GM21576 (cell line): ENCODE data around the gene PRLH.

Experiments used
- ATAC-seq: cut with Tn5 transposase; IDR thresholded peaks from one replicate; pipeline ENCODE4 v1.9.1; 2021; ENCODE audit warnings: mild to moderate bottlenecking, moderate library complexity; ENCODE audit not compliant: unreplicated experiment

The PRLH gene

DNA sequence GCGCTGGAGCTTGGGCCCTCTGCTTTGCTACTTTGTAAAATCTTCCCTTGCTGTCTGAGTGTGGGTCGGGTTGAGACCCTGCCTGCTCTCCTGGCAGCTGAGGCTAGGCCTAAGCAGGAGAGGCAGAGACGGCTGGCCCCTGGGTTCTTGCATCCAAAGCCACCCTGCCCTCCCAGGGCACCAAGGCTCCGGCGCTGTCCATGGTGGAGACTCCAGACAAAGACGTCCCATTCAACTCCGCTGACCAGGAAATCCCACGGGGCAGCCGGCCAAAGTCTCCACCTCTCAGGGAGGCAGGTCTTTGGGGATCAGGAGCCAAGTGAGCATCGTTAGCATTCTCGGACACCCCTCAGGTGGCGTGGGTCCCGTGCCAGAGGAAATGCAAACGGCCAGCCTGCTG lies 2.6 kb upstream of the PRLH start:
- ATAC-seq = no peak

DNA sequence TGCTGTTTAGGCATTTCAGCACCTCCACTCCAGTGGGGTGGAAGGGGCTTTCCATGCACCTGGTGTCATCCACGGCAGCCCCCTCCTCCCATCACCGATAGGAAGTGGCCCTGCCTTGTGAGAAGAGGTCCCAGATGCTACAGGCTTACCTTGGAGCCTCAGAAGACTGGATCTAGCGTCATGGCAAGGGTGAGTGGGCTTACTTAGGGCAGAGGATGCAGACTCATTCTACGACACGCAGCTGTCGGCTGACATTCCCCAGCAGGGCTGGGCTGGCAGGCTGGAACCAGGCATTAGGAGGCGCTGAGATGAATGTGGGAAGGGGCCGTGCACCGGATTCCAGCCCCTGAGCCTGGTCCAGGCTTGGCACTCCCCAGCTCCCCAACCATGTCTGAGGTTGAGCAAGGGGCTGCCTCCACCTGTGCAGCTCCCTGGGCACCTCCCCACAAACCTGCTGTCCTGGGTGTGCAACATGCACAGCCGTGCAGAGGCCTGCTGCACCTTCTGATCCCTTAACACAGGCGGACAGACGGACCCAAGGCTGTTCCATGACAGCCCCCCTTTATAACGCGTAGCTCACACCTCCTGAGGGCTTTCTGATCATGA lies 1.7 kb upstream of the PRLH start:
- no peak for ATAC-seq

DNA sequence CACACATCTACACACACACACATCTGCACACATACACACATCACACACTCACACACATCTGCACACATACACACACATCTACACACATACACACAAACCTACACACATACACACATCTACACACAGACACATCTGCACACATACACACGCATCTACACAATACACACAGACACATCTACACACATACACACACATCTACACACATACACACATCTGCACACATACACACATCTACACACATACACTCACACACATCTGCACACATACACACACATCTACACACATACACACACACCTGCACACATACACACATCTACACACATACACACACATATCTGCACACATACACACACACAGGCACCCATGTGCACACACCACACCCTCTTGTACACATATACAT lies 400 bp upstream of the PRLH start:
- ATAC-seq = no peak

DNA sequence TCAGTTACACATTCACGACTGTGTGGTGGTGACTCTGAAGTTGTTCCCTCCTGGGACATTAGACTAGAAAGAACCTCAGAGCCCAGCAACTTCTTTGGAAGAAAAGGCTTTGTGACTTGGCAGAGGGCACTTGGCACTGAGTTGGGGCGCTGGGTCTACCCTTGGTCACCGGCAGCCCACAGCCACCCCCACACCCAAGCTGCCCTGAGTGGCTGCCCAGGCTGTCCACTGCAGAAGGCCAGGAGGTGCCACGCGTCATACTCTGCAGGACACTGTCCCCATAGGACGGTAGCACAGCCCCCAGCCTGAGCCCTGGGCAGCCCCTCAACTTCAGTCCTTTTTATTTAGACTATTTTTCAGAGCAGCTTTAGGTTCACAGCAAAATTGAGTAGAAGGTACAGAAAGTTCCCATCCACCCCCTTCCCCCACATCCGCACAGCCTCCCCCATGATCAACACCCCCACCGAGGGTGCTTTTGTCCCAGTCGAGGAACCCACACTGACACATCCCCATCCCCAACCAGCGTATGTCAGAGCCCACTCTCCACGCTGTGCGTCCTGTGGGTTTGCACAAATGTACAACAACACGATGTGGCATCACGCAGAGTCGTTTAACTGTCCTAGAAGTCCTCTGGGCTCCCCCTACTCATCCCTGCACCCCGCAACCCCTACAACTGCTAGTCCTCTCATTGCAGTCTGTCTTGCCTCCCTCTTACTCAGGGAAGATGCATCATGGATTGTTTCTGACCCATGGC lies 1.1 kb downstream of the PRLH start:
- no peak for ATAC-seq

DNA sequence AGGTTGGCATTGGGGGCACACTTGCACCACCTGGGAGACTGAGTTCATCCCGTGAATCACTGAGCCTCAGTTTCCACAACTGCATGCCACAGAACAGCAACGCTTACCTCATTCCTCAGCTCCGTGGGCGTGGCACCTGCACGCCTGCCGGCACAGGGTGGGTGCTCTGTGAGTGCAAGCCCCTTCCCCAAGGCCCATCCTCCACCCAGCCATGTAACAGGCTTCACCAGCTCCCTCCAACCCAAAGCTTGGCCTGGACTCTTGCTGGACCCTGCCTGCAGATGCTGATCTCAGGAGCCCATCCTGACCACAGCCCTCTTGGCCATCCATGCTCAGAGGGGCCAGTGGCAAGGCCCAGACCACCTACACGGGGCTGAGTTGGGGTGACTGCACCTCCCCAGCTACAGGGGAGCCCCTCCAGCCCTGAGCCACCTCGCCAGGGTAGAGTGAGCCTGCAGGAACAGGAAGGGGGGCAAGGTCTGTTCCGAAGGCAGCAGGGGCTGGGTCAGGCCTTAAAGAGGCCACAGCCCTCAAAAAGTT lies 1.8 kb downstream of the PRLH start:
- no peak for ATAC-seq

DNA sequence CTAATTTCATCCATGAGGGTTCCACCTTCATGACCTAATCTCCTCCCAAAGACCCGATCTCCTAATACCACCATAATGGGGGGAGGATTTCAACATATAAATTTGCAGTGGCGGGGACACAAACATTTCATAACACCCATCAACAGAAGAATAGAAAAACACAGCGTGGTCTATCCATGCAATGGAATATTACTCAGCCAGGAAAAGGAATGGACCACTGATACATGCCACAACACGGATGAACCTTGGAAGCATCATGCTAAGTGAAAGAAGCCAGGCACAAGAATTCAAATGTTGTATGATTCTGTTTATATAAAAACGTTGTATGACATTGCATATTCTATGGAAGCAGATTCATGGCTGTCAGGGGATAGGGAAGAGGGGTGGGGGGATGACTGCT lies 2.7 kb downstream of the PRLH start:
- no peak for ATAC-seq

DNA sequence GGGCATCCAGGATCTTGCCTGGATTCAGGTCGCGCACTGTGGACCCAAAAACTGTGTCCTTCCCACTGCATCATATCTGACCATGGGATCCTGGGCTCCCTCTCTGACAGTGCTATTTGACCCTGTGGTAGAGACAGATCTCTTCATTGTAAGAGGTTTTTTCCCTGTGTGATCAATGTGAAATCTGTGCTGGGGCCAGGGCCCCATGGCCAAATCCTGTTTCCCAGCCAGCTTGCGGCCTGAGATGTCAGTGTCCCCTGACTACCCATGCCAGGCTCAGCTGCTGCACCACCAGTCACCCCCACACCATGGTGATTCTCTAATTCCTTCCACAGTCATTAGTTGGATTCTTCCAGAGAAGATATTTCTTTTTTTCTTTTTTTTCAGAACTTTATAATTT lies 3.5 kb downstream of the PRLH start:
- no peak for ATAC-seq

DNA sequence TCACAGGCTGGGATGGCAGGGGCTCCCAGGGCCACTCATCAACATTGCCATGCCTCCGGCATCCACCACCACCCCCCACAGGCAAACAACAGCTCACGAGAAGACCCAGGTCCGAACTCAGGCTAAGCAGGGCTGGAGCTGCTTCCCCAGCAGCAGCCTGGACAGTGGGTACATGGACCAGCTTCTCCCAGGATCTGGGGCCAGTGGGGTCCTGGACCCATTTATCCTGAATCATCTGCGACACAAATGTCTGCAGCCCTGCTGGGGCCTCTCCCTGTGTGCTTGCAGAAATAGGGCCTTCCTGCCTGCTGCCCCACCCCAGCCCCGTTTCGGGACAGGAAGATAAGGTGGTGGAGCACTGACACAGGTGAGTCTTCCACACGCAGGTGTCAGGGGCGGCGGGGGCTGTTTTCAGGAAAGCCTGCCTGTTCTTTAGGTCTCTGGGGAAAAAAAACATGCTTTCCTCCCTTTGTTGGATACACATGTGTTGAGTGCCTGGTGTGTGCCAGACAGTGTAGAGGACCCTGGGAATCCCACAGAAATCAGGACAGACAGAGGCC lies 4.5 kb downstream of the PRLH start:
- no peak for ATAC-seq

DNA sequence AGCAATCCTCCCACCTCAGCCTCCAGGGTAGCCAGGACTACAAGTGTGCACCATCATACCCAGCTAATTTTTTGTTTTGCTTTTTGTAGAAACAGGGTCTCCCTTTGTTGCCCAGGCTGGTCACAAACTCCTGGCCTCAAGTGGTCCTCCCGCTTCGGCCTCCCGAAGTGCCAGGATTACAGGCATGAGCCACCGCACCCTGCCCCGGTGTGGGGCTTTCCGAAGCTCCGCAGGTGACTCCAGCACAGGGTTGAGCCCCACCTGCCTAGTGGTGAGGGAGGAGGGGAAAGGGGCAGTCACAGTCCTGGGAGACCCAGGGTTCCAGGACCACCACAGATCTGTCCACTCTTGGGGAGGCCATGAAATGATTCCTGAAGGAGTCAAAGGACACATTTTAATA lies 5.2 kb downstream of the PRLH start:
- ATAC-seq = no peak

DNA sequence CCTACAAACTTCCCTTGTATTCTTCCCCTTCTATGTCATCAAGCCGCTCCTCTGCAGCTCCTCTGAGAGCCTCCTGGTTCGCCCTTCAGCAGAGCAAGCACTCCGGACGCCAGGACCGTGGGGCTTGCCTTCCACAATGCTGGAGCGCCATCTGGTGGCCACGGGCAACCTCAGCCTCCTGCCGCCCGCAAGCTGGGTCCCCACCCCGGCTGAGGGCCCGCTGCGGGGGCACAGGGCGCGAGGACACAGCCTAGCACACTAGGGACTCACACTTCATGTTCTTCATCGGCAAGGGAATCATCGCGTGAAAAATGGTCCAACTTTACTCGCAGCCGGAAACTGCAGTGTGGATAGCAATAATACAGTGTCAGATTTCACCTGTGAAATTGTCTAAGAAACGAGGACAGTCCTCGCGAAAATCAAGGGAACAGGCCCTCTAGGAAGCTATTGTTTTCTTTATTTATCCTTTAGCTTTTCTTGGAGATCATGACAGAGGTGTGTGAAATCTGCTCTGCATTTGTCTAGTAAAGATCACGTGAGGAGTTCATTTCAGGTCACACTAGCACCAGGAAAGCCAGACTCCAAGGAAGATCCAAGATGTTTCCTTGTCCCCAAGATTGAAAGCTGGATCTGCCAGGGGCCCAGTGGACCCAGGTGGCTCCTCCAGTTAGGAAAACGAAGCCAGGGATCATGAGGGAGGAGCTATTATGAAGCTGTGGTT lies 5.8 kb downstream of the PRLH start:
- peak; percentile 88 for ATAC-seq

DNA sequence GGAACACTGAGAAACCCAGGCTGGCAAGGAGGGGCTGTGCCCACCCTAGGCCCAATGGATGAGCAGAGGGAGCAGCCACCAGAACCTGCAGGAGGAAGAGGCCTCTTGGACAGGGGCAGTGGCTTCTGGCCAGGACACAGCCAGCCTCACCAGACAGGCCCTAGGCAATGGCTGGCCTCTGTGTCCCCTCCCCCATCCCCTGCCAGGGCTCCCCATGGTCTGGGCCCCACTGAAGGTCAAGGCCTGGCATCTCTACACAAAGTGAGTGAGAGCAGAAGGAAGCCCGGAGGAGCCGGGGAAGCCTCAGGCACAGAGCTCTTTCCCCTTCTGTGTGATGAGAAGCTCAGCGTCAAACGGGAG lies 6.3 kb downstream of the PRLH start:
- ATAC-seq = no peak

DNA sequence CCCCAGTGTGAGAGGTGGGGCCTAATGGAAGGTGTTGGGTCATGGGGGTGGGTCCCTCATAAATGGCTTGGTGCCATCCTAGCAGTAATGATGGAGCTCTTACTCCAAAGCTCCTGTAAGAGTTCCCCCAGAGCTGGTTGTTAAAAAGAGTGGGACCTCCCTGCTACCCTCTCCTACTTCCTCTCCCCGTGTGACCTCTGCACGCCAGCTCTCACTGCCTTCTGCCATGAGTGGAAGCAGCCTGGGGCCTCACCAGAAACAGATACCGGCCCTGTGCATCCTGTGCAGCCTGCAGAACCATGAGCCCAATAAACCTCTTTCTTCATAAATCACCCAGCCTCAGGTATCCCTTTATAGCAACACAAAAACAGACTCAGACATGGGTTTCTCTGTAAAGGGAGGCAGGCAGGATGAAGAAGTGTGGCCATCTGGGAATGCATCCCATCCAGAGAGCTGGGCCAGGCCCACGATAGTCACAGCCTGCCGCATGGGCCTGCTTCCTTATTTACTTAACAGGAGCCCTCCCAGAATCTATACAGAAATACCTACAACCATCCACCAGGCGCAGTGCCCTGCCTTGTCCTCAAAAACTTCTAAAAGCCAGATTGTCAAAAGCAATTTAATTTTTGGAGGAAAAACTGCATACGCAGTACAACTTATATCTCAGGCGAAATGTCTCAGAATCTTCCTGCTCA lies 7.5 kb downstream of the PRLH start:
- ATAC-seq = no peak

DNA sequence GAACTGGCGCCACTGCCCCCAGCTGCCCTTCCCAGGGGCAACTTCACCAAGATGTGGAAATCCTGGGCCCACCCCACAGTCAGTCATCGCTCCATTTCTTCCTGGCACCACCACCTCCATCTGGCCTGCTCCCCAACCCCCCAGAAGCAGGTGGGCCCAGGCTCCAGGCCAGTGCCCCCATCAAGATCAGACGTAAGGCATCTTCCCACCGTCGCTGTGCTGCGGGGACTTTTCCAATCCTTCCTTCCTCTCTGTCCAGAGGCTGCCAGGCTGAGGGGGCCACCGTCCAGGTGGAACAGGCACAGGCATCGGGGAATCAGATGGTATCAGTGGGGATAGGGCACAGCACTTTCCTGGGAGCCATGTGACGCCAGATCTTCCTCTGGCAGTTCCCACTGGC lies 8.1 kb downstream of the PRLH start:
- no peak for ATAC-seq

DNA sequence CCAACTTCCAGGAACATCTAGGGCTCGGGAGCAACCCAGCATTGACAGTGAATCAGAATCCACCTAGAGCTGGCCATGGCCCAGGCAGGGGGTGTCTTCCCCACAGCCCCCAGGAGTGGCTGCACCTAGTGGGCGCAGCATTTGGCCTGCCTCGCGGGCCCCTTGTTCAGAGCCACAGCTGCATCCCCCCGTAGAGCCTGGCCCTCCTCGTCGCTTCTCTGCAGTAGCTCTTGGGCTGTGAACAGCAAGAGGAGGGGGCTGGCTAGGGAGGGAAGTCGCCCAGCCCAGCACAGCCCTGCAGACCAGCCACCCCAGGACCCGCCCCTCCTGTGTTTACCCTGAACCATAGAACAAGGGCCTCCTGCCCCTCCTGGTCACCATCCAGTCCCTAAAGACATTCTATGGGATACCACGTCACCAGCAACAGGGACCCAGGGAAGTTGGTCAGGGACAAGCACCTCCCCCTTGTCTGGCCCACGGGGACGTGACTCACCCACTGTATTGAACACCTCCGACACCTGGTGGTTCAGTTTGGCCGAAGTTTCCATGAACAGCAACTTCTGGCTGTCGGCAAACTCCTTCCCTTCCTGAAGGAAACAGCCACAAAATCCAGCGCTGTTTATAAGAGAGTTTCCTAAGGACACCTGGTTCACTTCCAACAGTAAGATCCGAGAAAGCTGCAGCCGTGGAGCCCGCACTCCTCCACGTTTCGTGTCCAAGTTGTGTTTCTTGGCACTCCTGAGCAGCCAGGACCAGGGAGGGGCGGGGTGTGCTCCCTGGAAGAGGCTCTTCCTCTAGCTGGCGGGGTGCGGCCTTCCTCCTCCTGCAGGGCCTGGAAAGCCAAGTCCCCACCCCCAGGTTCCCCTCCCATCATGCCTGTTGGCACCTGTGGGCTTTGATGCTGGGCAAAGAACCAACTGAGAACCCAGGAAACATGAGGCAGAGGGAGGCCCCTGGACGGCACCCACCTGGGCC lies 8.8 kb downstream of the PRLH start:
- no peak for ATAC-seq

DNA sequence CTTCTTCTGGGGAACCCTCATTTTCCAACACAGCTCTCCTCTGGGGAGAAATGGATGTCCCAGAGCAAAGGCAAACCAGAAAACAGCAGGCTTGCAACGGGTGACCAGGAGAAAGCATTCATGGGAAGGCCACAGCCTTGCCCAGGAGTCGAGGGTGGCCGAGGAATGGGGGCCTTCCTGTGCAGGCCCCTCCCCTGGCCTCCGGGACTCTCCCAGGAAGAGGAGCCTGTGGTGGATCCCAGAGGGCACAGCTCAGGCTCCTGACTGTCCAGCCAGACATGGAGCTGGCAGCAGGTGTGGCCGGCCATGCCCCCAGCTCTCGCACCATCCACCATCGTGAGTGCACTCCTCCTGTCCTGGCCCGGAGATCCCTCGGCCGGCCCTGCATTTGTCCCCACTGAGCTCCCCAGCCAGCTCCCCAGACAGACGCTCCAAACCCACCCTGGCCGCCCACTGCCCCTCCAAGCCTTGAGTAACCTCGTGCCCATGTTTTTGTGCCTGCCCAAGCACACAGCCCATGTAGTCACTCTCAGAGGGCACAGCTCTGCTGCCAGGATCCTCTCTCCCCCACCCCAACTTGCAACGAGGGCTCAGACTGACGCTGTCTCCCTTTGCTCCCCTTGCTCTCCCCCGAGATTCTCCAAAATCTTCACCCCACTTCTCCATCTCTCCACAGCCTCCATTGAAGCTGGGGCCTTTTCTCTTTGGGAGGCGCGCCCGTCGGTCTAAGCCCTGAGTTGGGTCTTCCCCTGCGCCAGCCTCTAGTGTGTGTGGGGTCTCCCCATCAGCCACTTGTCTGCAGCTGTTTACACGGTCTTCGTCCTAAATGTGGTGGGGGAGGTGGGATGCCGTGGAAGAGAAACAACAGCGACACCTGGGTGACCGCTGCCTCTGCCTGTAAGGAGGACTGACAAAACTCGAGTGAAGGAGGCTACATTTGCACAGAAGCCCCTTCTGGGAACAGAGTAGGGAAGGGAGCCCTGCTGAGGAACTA lies 9.8 kb downstream of the PRLH start:
- no peak for ATAC-seq

DNA sequence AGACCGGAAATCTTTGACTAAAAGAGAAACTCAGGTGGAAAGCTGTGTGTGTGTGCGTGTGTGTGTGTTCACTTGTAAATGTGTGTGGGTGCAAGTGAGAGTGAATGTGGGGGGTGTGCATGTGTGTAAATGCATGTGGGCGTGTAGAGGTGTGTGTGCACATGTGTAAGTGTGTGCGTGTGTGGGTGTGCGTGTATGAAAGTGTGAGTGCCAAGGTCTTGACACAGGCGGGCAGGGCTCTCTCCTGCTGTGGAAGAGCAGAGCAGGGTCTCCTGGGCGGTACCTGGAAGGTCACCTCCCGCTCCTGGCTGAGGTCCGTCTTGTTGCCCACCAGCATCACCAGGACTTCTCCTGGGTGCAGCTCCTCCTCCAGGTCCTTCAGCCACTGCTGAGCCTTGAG lies 10.6 kb downstream of the PRLH start:
- no peak for ATAC-seq

DNA sequence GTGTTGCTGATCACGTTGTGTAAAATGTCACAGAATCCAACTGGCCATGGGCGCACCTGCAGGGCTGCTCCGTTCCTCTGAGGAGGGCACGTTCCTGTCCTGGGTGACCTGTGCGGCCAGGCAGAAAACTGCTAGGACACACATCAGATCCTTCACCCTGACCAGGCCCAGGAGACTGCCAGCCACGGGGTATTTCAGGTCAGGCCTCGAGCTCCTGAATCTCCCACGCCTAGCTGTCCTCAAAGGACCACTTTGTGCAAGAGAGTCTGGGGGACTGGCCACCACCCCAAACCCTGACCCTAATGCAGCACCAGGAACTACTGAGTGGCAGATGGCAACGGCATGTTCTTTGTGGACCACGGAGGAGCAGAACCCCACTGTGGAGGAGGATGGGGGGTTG lies 11.1 kb downstream of the PRLH start:
- ATAC-seq = no peak

DNA sequence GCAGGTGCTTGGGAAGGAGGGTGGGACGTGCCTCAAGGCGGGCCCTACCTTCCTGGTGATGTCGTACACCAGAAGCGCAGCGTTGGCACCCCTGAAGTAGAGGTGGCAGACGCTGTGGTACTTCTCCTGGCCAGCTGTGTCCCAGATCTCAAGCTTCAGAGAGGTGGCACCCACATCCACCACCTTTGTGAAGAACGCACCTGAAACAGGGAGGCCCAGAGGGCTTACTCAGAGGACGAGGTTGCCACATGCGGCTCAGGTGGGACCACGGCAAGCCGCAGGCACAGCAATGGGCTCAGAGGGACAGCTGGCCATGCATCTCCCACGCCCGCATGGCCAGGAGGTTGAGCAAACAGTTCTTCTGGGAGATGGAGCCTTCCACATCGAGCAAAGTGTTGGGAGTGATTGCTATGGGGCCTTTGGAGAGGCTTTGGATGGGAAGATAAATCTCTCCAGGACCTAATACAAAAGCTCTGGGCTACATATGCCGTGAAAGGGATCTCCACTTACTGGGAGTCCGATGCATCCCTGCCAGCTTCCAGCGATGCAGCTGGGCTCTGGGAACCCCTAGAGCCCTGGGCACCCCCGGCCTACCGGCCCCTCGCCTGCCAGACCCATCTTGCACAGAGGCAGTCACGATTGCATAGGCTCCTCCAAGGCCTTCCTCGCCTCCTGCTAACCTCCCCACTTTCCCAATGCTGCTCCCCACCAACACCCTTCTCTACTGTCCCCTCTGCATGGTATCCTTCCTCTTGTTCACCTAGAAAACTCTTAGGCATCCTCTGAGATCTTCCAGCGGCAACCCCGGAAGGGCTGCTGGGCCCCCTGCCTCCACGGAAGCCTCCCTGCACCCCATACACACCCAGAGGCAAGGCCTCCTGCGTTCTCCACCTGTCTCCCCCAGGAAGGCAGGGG lies 11.8 kb downstream of the PRLH start:
- no peak for ATAC-seq
